ENCODE data around the gene OAF.

The OAF gene

GRCh38 chr11:120254788-120255518 is 44.1 kb downstream of the OAF start:
- no peak for DNase-seq (ENCODE audit: extremely low spot score)
- CTCF ChIA-PET, result no interaction called here
- POLR2A ChIA-PET, result no interaction called here
- TF ChIP-seq PKNOX1 (IDR thresholded peaks at IDR 0.05), result no peak
- TF ChIP-seq SUZ12 (IDR thresholded peaks at IDR 0.05), result no peak
- no peak for TF ChIP-seq LEF1 (IDR thresholded peaks at IDR 0.05; ENCODE audit: borderline replicate concordance)
- no peak for TF ChIP-seq CTBP1 (IDR thresholded peaks at IDR 0.05; ENCODE audit: borderline replicate concordance)
- no peak for TF ChIP-seq BHLHE40 (IDR thresholded peaks at IDR 0.05; ENCODE audit: borderline replicate concordance)
- no peak for TF ChIP-seq FOXK2 (IDR thresholded peaks at IDR 0.05)
- TF ChIP-seq ARNT (IDR thresholded peaks at IDR 0.05), result no peak
- no peak for TF ChIP-seq TARDBP (IDR thresholded peaks at IDR 0.05)
- no peak for TF ChIP-seq SP1 (IDR thresholded peaks at IDR 0.05)
- no peak for TF ChIP-seq FOXA1 (IDR thresholded peaks at IDR 0.05)
- TF ChIP-seq ELF4 (IDR thresholded peaks at IDR 0.05), result no peak
- TF ChIP-seq FOXM1 (IDR thresholded peaks at IDR 0.05; ENCODE audit: borderline replicate concordance), result no peak
- no peak for TF ChIP-seq HDGF (IDR thresholded peaks at IDR 0.05; ENCODE audit: borderline replicate concordance)
- TF ChIP-seq ZNF384 (IDR thresholded peaks at IDR 0.05), result no peak
- no peak for TF ChIP-seq NFRKB (IDR thresholded peaks at IDR 0.05)
- TF ChIP-seq L3MBTL2 (conservative IDR thresholded peaks at IDR 0.05), result no peak

- TF ChIP-seq FOXA1 (IDR thresholded peaks at IDR 0.05), result no peak
- no peak for TF ChIP-seq TARDBP (IDR thresholded peaks at IDR 0.05)
- TF ChIP-seq ZNF384 (IDR thresholded peaks at IDR 0.05), result no peak
- TF ChIP-seq FOXM1 (IDR thresholded peaks at IDR 0.05; ENCODE audit: borderline replicate concordance), result no peak
- no peak for TF ChIP-seq BHLHE40 (IDR thresholded peaks at IDR 0.05; ENCODE audit: borderline replicate concordance)
- no peak for TF ChIP-seq ELF4 (IDR thresholded peaks at IDR 0.05)
- CTCF ChIA-PET, result interaction anchor here (0.5 kb wide), 1 partner anchor 59 kb away, joined by 4 read pairs; no protein-coding TSS in a partner anchor
- no peak for DNase-seq (ENCODE audit: extremely low spot score)
- POLR2A ChIA-PET, result no interaction called here
These were observed 44.7 kb downstream of the OAF start for GRCh38 chr11:120255519-120255866.

GRCh38 chr11:120256178-120256577 is 45.3 kb downstream of the OAF start:
- ChIA-PET CTCF (interaction anchor here (0.5 kb wide), 1 partner anchor 59 kb away, joined by 4 read pairs; no protein-coding TSS in a partner anchor), POLR2A (no interaction called here)
- no peak for TF ChIP-seq FOXM1 (IDR thresholded peaks at IDR 0.05; ENCODE audit: borderline replicate concordance)
- TF ChIP-seq HDGF (IDR thresholded peaks at IDR 0.05; ENCODE audit: borderline replicate concordance), result no peak
- TF ChIP-seq NFRKB (IDR thresholded peaks at IDR 0.05), result no peak
- TF ChIP-seq SP1 (IDR thresholded peaks at IDR 0.05), result no peak
- no peak for TF ChIP-seq SUZ12 (IDR thresholded peaks at IDR 0.05)
- TF ChIP-seq CTBP1 (IDR thresholded peaks at IDR 0.05; ENCODE audit: borderline replicate concordance), result no peak
- TF ChIP-seq BHLHE40 (IDR thresholded peaks at IDR 0.05; ENCODE audit: borderline replicate concordance), result no peak
- TF ChIP-seq ZNF384 (IDR thresholded peaks at IDR 0.05), result no peak
- TF ChIP-seq FOXK2 (IDR thresholded peaks at IDR 0.05), result no peak
- TF ChIP-seq ARNT (IDR thresholded peaks at IDR 0.05), result no peak
- no peak for TF ChIP-seq LEF1 (IDR thresholded peaks at IDR 0.05; ENCODE audit: borderline replicate concordance)
- no peak for TF ChIP-seq PKNOX1 (IDR thresholded peaks at IDR 0.05)
- no peak for TF ChIP-seq ELF4 (IDR thresholded peaks at IDR 0.05)
- no peak for TF ChIP-seq FOXA1 (IDR thresholded peaks at IDR 0.05)
- no peak for TF ChIP-seq L3MBTL2 (conservative IDR thresholded peaks at IDR 0.05)
- DNase-seq (ENCODE audit: extremely low spot score), result no peak

GRCh38 chr11:120256779-120257178 is 45.9 kb downstream of the OAF start:
- ChIA-PET POLR2A (no interaction called here), CTCF (no interaction called here)
- TF ChIP-seq L3MBTL2 (conservative IDR thresholded peaks at IDR 0.05) (no peak), SP1 (IDR thresholded peaks at IDR 0.05) (no peak), LEF1 (IDR thresholded peaks at IDR 0.05; ENCODE audit: borderline replicate concordance) (no peak), ZNF384 (IDR thresholded peaks at IDR 0.05) (no peak), FOXK2 (IDR thresholded peaks at IDR 0.05) (no peak)
- DNase-seq (ENCODE audit: extremely low spot score), result no peak

- DNase-seq (ENCODE audit: extremely low spot score), result no peak
- CTCF ChIA-PET, result no interaction called here
- TF ChIP-seq FOXK2 (IDR thresholded peaks at IDR 0.05) (no peak), FOXA1 (IDR thresholded peaks at IDR 0.05) (no peak), LEF1 (IDR thresholded peaks at IDR 0.05; ENCODE audit: borderline replicate concordance) (no peak), PKNOX1 (IDR thresholded peaks at IDR 0.05) (no peak), SP1 (IDR thresholded peaks at IDR 0.05) (no peak), TARDBP (IDR thresholded peaks at IDR 0.05) (no peak), SUZ12 (IDR thresholded peaks at IDR 0.05) (no peak), ARNT (IDR thresholded peaks at IDR 0.05) (no peak), L3MBTL2 (conservative IDR thresholded peaks at IDR 0.05) (no peak), FOXM1 (IDR thresholded peaks at IDR 0.05; ENCODE audit: borderline replicate concordance) (no peak), NFRKB (IDR thresholded peaks at IDR 0.05) (no peak), CTBP1 (IDR thresholded peaks at IDR 0.05; ENCODE audit: borderline replicate concordance) (no peak), HDGF (IDR thresholded peaks at IDR 0.05; ENCODE audit: borderline replicate concordance) (no peak), ELF4 (IDR thresholded peaks at IDR 0.05) (no peak), ZNF384 (IDR thresholded peaks at IDR 0.05) (no peak), BHLHE40 (IDR thresholded peaks at IDR 0.05; ENCODE audit: borderline replicate concordance) (no peak)
- POLR2A ChIA-PET, result no interaction called here
These were observed 46.5 kb downstream of the OAF start for GRCh38 chr11:120257346-120257745.

- no peak for TF ChIP-seq BHLHE40 (IDR thresholded peaks at IDR 0.05; ENCODE audit: borderline replicate concordance)
- TF ChIP-seq HDGF (IDR thresholded peaks at IDR 0.05; ENCODE audit: borderline replicate concordance), result no peak
- TF ChIP-seq TARDBP (IDR thresholded peaks at IDR 0.05), result no peak
- TF ChIP-seq ZNF384 (IDR thresholded peaks at IDR 0.05), result no peak
- TF ChIP-seq FOXA1 (IDR thresholded peaks at IDR 0.05), result no peak
- TF ChIP-seq FOXM1 (IDR thresholded peaks at IDR 0.05; ENCODE audit: borderline replicate concordance), result no peak
- ChIA-PET POLR2A (no interaction called here), CTCF (interaction anchor here (0.6 to 0.8 kb wide), 2 partner anchors 14 to 348 kb away, joined by 3 read pairs; no protein-coding TSS in a partner anchor)
- no peak for DNase-seq (ENCODE audit: extremely low spot score)
These were observed 47.8 kb downstream of the OAF start for GRCh38 chr11:120258661-120259060.
